GM21447 (cell line): ENCODE data around the gene TM4SF1.
"Not testable (repeated sequence)": the region's sequence is repeated elsewhere in the genome, so short reads cannot be mapped to it uniquely, and the experiment has no call there.

Source experiments
- ATAC-seq: cut with Tn5 transposase; IDR thresholded peaks from one replicate; pipeline ENCODE4 v1.9.1; 2021; ENCODE audit not compliant: unreplicated experiment

Gene TM4SF1

GRCh38 chr3:149395107-149396089, 17.9 kb upstream of the TM4SF1 start:
- no peak for ATAC-seq

GRCh38 chr3:149393345-149394160, 16.1 kb upstream of the TM4SF1 start:
- peak; percentile 89 for ATAC-seq

- no peak for ATAC-seq
Observed at GRCh38 chr3:149391960-149392359, 14.5 kb upstream of the TM4SF1 start.

GRCh38 chr3:149390772-149391212, 13.3 kb upstream of the TM4SF1 start:
- no peak for ATAC-seq

GRCh38 chr3:149390294-149390693, 12.8 kb upstream of the TM4SF1 start:
- no peak for ATAC-seq

- ATAC-seq: no peak
Observed at GRCh38 chr3:149388531-149389417, 11.3 kb upstream of the TM4SF1 start.

GRCh38 chr3:149388001-149388440, 10.6 kb upstream of the TM4SF1 start:
- ATAC-seq: no peak

GRCh38 chr3:149386299-149386606, 8.8 kb upstream of the TM4SF1 start:
- no peak for ATAC-seq

GRCh38 chr3:149385617-149386298, 8.3 kb upstream of the TM4SF1 start:
- no peak for ATAC-seq

- no peak for ATAC-seq
Observed at GRCh38 chr3:149384911-149385321, 7.5 kb upstream of the TM4SF1 start.

- no peak for ATAC-seq
Observed at GRCh38 chr3:149384167-149384566, 6.7 kb upstream of the TM4SF1 start.

- no peak for ATAC-seq
Observed at GRCh38 chr3:149383703-149384102, 6.3 kb upstream of the TM4SF1 start.

GRCh38 chr3:149382518-149382917, 5.1 kb upstream of the TM4SF1 start:
- ATAC-seq: no peak

- no peak for ATAC-seq
Observed at GRCh38 chr3:149382101-149382467, 4.6 kb upstream of the TM4SF1 start.

GRCh38 chr3:149381173-149382100, 4.0 kb upstream of the TM4SF1 start:
- ATAC-seq: no peak

- ATAC-seq: not testable (repeated sequence)
Observed at GRCh38 chr3:149380220-149380619, 2.8 kb upstream of the TM4SF1 start.

GRCh38 chr3:149378478-149379309, 1.2 kb upstream of the TM4SF1 start:
- no peak for ATAC-seq

GRCh38 chr3:149376718-149377407, 586 bp downstream of the TM4SF1 start:
- no peak for ATAC-seq
